ENCODE results near the gene DCXR. TPM values are rescaled to one million over a fixed set of nuclear protein-coding genes. Genes with fewer than 3 reads are reported as not detected.

The DCXR gene
- total RNA-seq, 1 donor, result 40.6 TPM

GRCh38 chr17:82054351-82055022, 17.0 kb upstream of the DCXR start:
- TF ChIP-seq CTCF (IDR thresholded peaks at IDR 0.05; ENCODE audit: insufficient read depth, low read depth, low read length), result no peak
- DNase-seq (ENCODE audit: low read depth), result no peak
- H3K4me3 ChIP-seq (ENCODE audit: low read depth, low read length), result no peak overlapping the region

GRCh38 chr17:82053556-82054263, 16.2 kb upstream of the DCXR start:
- H3K4me3 ChIP-seq (ENCODE audit: low read depth, low read length), result no peak overlapping the region
- no peak for TF ChIP-seq CTCF (IDR thresholded peaks at IDR 0.05; ENCODE audit: insufficient read depth, low read depth, low read length)
- no peak for DNase-seq (ENCODE audit: low read depth)

- H3K4me3 ChIP-seq (ENCODE audit: low read depth, low read length), result peak overlapping the region; percentile 68
- DNase-seq (ENCODE audit: low read depth), result no peak
- TF ChIP-seq CTCF (IDR thresholded peaks at IDR 0.05; ENCODE audit: insufficient read depth, low read depth, low read length), result no peak
These were observed 15.6 kb upstream of the DCXR start for GRCh38 chr17:82053130-82053529.

GRCh38 chr17:82052638-82053059, 15.2 kb upstream of the DCXR start:
- no peak for DNase-seq (ENCODE audit: low read depth)
- H3K4me3 ChIP-seq (ENCODE audit: low read depth, low read length), result peak overlapping the region; percentile 68

GRCh38 chr17:82051776-82052637, 14.5 kb upstream of the DCXR start, which contains the start of the genes GPS1 and RFNG:
GPS1 (plus strand) TSS chr17:82051898; CDS start chr17:82051932, 34 bp downstream.
RFNG (minus strand) TSS chr17:82051811; CDS start chr17:82051766, 45 bp downstream.
- TF ChIP-seq CTCF (IDR thresholded peaks at IDR 0.05; ENCODE audit: insufficient read depth, low read depth, low read length), result no peak
- H3K4me3 ChIP-seq (ENCODE audit: low read depth, low read length), result peak within 1 kb of the TSS; percentile 68
- DNase-seq (ENCODE audit: low read depth), result peak; percentile 55

More at GRCh38 chr17:82052638-82053059, 15.2 kb upstream of the DCXR start:
- TF ChIP-seq CTCF (IDR thresholded peaks at IDR 0.05; ENCODE audit: insufficient read depth, low read depth, low read length), result no peak

- peak; percentile 29 for DNase-seq (ENCODE audit: low read depth)
These were observed 13.5 kb upstream of the DCXR start for GRCh38 chr17:82050761-82051641.

More at GRCh38 chr17:82050761-82051641, 13.5 kb upstream of the DCXR start:
- H3K4me3 ChIP-seq (ENCODE audit: low read depth, low read length), result peak overlapping the region; percentile 68
- TF ChIP-seq CTCF (IDR thresholded peaks at IDR 0.05; ENCODE audit: insufficient read depth, low read depth, low read length), result no peak

Measured in fibroblast of villous mesenchyme (primary cell).